Lung microvascular endothelial cell (primary cell): ENCODE data around the gene TACC3. TPM values are rescaled to one million over a fixed set of nuclear protein-coding genes. Genes with fewer than 3 reads are reported as not detected.

Experiments used
- DNase-seq, 2 donors: peaks; one replicate each; pipeline versions ENCODE4 v3.0.0 to v3.0.0-alpha.2; 2010; ENCODE audit warnings: low read depth in 2 of 2
- total RNA-seq: library from RNA; depleted of rRNA; stranded (reverse); fragments of >200 nt; gene quantifications from 2 replicates; pipeline ENCODE4 v1.2.1, GENCODE V29; 2014

TACC3 gene
- total RNA-seq, 1 donor from 2014 or later: 4.4 TPM

GRCh38 chr4:1759170-1759817, 38.0 kb downstream of the TACC3 start:
- no peak for DNase-seq

GRCh38 chr4:1759818-1760223, 38.5 kb downstream of the TACC3 start:
- peak; percentile 20 to 24 for DNase-seq

- no peak for DNase-seq
Observed at GRCh38 chr4:1760521-1761071, 39.3 kb downstream of the TACC3 start.

- DNase-seq: no peak
Observed at GRCh38 chr4:1761130-1761689, 39.9 kb downstream of the TACC3 start.

- DNase-seq: no peak
Observed at GRCh38 chr4:1762264-1763010, 41.1 kb downstream of the TACC3 start.

- DNase-seq: no peak
Observed at GRCh38 chr4:1763070-1763549, 41.8 kb downstream of the TACC3 start.

GRCh38 chr4:1763550-1764080, 42.3 kb downstream of the TACC3 start:
- DNase-seq: peak; percentile 18 to 62

GRCh38 chr4:1764670-1765069, 43.3 kb downstream of the TACC3 start:
- no peak for DNase-seq

- no peak for DNase-seq
Observed at GRCh38 chr4:1765409-1766072, 44.2 kb downstream of the TACC3 start.

GRCh38 chr4:1766106-1767060, 45.1 kb downstream of the TACC3 start:
- DNase-seq: no peak

GRCh38 chr4:1767061-1767769, 45.9 kb downstream of the TACC3 start:
- DNase-seq: peak in 1 of 2 donors; percentile 37

- peak; percentile 46 to 65 for DNase-seq
Observed at GRCh38 chr4:1767770-1768366, 46.5 kb downstream of the TACC3 start.

- DNase-seq: no peak
Observed at GRCh38 chr4:1768367-1769034, 47.2 kb downstream of the TACC3 start.

GRCh38 chr4:1769692-1770091, 48.4 kb downstream of the TACC3 start:
- DNase-seq: no peak

GRCh38 chr4:1770245-1770644, 48.9 kb downstream of the TACC3 start:
- no peak for DNase-seq

- no peak for DNase-seq
Observed at GRCh38 chr4:1770791-1771231, 49.5 kb downstream of the TACC3 start.

- DNase-seq: no peak
Observed at GRCh38 chr4:1771555-1772305, 50.4 kb downstream of the TACC3 start.
